Cardiac muscle cell (in vitro differentiated cells and primary cell): ENCODE data around the gene CPEB4. TPM values are rescaled to one million over a fixed set of nuclear protein-coding genes. Genes with fewer than 3 reads are reported as not detected.

ENCODE experiments used
- DNase-seq, 2 donors: peaks; one replicate each; pipeline versions ENCODE4 v3.0.0 to v3.0.0-alpha.2; 2010 to 2017; ENCODE audit warnings: low read depth in 1 of 2, low spot score in 1 of 2
- H3K27ac ChIP-seq: fragments of 200-600 bp; sonication (generic); 2 replicates; pipeline ENCODE4 v1.5.1; 2016
- H3K27me3 ChIP-seq: fragments of 200-600 bp; sonication (generic); 2 replicates; pipeline ENCODE4 v1.6.0; 2016; ENCODE audit warnings: control low read depth
- H3K36me3 ChIP-seq: fragments of 200-600 bp; sonication (generic); 2 replicates; pipeline ENCODE4 v1.5.1; 2016; ENCODE audit warnings: control low read depth
- H3K4me1 ChIP-seq: fragments of 200-600 bp; sonication (generic); 2 replicates; pipeline ENCODE4 v1.8.1; 2017; ENCODE audit warnings: low read depth, mild to moderate bottlenecking, mixed run types
- H3K4me3 ChIP-seq: fragments of 200-600 bp; sonication (generic); 2 replicates; pipeline ENCODE4 v1.5.1; 2016; ENCODE audit warnings: mild to moderate bottlenecking
- H3K9me3 ChIP-seq: fragments of 200-600 bp; sonication (generic); 2 replicates; pipeline ENCODE4 v1.5.1; 2017; ENCODE audit warnings: low read depth, mild to moderate bottlenecking, control low read depth
- CTCF ChIP-seq: IDR thresholded peaks from 2 replicates; pipeline ENCODE4 v1.5.1; 2012; ENCODE audit warnings: low read depth, mild to moderate bottlenecking, low read length
- polyA plus RNA-seq: library from polyadenylated mRNA; unstranded; fragments of >200 nt; fragmentation: Nextera tagmentation; extraction: Ambion mirVana; gene quantifications from 2 replicates; pipeline ENCODE4 v1.2.1, GENCODE V29; 2016
- total RNA-seq: library from RNA; depleted of rRNA; stranded (reverse); fragments of >200 nt; gene quantifications from 2 replicates; pipeline ENCODE4 v1.2.3, GENCODE V29; 2016

CPEB4 gene
- total and polyA plus RNA-seq, 2 experiments from 2014 or later: 23.8 to 65.2 TPM

GRCh38 chr5:173940269-173940668 lies 52.1 kb downstream of the CPEB4 start:
- Histone ChIP-seq H3K27ac (peak overlapping the region; percentile 76), H3K4me3 (no peak overlapping the region), H3K4me1 (peaks cover 64% of the 10 kb centered on the region), H3K9me3 (no peaks in the 10 kb centered on the region), H3K27me3 (no peaks in the 10 kb centered on the region), H3K36me3 (peaks cover 6% of the 10 kb centered on the region)
- TF ChIP-seq CTCF: no peak
- peak in 1 of 2 donors; percentile 45 for DNase-seq

GRCh38 chr5:173941102-173941501 lies 53.0 kb downstream of the CPEB4 start:
- no peaks in the 10 kb centered on the region for H3K9me3 ChIP-seq
- H3K27me3 ChIP-seq: no peaks in the 10 kb centered on the region
- peaks cover 14% of the 10 kb centered on the region for H3K36me3 ChIP-seq
- no peak for TF ChIP-seq CTCF
- H3K27ac ChIP-seq: peak overlapping the region; percentile 76
- no peak overlapping the region for H3K4me3 ChIP-seq
- DNase-seq: no peak
- peaks cover 57% of the 10 kb centered on the region for H3K4me1 ChIP-seq

- no peak overlapping the region for H3K4me3 ChIP-seq
- DNase-seq: no peak
- H3K9me3 ChIP-seq: no peaks in the 10 kb centered on the region
- no peak for TF ChIP-seq CTCF
- no peaks in the 10 kb centered on the region for H3K27me3 ChIP-seq
- H3K27ac ChIP-seq: peak overlapping the region; percentile 76
- H3K4me1 ChIP-seq: peaks cover 58% of the 10 kb centered on the region
- H3K36me3 ChIP-seq: peaks cover 22% of the 10 kb centered on the region
Observed at GRCh38 chr5:173941758-173942401, 53.7 kb downstream of the CPEB4 start.

GRCh38 chr5:173944511-173944910 lies 56.4 kb downstream of the CPEB4 start:
- no peak for TF ChIP-seq CTCF
- no peak for DNase-seq
- Histone ChIP-seq H3K27me3 (no peaks in the 10 kb centered on the region), H3K36me3 (peaks cover 37% of the 10 kb centered on the region), H3K27ac (peak overlapping the region; percentile 76), H3K4me3 (no peak overlapping the region), H3K4me1 (peaks cover 63% of the 10 kb centered on the region), H3K9me3 (no peaks in the 10 kb centered on the region)

- no peak for TF ChIP-seq CTCF
- no peaks in the 10 kb centered on the region for H3K27me3 ChIP-seq
- peaks cover 43% of the 10 kb centered on the region for H3K36me3 ChIP-seq
- H3K4me1 ChIP-seq: peaks cover 60% of the 10 kb centered on the region
- DNase-seq: no peak
- H3K27ac ChIP-seq: peak overlapping the region; percentile 76
- no peak overlapping the region for H3K4me3 ChIP-seq
- H3K9me3 ChIP-seq: no peaks in the 10 kb centered on the region
Observed at GRCh38 chr5:173945160-173945559, 57.0 kb downstream of the CPEB4 start.
